HG03196 (cell line): ENCODE measurements around the gene ANKS3.

ENCODE experiments used
- ATAC-seq: cut with Tn5 transposase; IDR thresholded peaks from one replicate; pipeline ENCODE4 v1.9.1; 2021; ENCODE audit not compliant: unreplicated experiment

ANKS3 gene

GRCh38 chr16:4685776-4686496 is 48.1 kb downstream of the ANKS3 start:
- no peak for ATAC-seq

DNA sequence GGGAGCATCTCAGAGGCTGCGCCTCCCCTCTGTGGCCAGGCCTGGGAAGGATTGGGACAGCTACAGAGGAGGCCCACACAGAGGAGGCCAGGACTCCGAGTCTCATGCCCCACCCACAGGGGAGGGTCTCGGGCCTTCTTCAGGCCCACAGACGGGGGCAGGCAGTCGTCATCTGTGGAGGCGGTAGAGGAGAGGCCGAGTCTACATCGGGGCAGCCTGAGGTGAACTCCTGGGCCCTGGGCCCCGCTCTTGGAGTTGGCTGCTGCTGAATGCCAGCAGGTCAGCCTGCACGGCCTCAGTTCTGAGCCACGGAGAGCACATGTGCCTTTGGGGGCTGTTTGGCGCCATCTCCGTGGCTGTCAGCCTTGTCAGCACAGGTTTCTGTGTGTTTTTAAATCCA is 48.8 kb downstream of the ANKS3 start:
- ATAC-seq = no peak

DNA sequence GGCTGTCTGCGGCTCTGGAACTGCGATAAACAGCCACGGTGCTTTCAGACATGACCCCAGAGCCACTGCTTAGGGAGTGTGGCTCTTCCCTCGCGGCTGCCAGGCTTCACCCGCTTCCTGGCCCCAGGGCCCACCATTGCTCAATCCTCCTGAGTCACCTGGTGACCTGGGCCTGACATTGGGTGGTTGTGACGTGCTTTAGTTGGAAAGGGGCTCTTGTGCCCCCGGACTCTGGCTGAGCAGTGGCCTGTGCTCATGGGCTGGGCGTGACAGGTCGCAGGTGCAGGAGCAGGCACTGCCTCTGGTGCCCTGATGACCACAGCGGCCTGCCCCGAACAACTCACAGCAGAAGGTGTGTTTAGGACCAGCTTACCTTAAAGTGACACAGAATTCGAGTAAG is 49.3 kb downstream of the ANKS3 start:
- no peak for ATAC-seq

DNA sequence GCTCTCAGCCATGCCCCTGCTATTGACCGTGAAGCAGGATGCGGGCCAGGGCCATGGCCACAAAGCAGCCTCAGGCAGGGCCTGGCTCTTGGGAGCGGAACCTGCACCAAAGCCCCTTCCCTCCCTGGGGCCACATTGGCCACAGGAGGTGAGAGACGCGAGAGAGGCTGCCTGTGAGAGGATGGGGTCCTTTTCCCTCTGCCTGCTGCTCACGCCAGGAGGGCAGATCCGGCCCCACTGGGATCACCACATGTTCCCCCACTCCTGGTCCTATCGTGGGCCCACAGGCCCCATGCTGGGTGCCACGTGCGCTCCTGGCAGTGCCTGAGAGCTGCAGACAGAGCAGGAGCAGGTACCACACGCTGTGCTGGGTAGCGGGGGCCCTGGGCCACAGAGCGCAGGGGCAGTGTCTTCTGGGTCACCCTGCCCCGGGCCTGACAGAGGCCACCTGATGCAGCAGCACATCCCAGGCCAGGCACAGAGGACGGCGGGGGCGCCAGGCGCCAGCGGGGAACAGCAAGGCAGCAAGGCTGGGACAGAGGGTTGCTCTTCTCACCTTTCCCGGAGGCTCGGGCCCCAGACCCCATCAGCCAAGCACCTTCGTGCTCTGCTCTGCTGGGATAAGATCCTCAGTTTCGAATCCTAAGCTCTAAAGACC is 49.9 kb downstream of the ANKS3 start:
- no peak for ATAC-seq

DNA sequence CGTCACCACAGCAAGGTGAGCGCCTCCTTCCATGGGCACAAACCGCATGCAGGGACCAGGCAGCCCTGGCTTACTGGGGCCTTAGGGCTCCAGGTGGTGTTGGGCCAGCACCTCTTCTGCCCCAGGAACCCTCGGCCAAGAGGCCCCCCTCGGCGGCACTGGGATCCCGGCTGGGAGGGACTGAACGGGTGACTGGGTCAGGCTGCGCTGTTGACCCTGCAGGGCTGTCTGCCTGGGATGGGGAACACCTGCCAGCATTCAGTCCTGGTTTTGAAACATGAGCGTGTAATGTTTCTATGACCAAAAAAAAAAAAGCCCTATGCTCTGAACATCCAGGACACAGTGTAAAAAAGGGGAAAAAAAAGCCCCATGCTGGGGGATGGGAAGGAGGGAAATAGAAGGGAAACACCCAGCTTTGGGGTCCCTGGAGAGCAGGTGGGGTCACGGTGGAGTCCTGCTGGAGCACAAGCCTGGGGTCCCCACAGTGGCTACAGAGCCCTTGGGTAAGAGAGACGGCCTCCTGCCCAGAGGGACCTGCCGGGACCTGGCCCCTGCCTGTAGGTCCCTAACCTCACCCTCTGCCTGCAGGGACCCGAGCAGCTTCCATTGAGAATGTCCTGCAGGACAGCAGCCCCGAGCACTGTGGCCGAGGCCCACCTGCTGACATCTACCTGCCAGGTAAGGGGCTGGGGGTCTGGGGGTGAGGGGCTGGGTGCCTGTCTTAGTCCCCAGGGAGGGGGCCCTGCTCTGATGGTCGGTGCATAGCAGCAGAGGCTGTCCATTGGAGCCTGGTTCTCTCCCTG is 50.6 kb downstream of the ANKS3 start:
- no peak for ATAC-seq

- ATAC-seq = no peak
Measured at GRCh38 chr16:4682616-4683254, 51.3 kb downstream of the ANKS3 start.

DNA sequence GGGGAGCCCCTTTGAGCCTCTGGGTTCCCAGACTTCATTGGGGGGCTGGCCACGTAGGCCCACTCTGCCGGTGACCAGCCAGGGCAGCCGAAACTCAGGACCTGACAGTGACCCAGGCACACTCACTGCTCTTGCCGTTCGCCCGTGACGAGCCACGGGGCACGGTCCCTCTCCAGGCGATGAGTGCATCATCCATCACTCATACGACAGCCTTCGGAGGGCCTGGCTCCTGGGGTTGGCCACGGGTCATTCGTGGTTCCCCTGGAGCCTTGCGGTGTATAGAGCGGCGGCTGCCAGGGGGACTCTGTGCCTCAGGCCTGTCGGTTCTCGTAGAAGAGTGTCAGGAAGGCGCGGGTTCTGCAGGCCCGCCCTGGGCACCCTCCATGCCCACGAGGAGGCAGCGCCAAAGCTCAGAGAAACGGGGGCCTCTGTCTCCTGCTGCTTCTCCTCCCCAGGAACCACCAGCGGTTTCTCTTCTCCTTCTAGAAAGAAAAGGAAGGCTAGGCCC is 51.9 kb downstream of the ANKS3 start:
- no peak for ATAC-seq

GRCh38 chr16:4681471-4682083 is 52.5 kb downstream of the ANKS3 start:
- no peak for ATAC-seq

GRCh38 chr16:4680673-4681470 is 53.2 kb downstream of the ANKS3 start:
- ATAC-seq = no peak

DNA sequence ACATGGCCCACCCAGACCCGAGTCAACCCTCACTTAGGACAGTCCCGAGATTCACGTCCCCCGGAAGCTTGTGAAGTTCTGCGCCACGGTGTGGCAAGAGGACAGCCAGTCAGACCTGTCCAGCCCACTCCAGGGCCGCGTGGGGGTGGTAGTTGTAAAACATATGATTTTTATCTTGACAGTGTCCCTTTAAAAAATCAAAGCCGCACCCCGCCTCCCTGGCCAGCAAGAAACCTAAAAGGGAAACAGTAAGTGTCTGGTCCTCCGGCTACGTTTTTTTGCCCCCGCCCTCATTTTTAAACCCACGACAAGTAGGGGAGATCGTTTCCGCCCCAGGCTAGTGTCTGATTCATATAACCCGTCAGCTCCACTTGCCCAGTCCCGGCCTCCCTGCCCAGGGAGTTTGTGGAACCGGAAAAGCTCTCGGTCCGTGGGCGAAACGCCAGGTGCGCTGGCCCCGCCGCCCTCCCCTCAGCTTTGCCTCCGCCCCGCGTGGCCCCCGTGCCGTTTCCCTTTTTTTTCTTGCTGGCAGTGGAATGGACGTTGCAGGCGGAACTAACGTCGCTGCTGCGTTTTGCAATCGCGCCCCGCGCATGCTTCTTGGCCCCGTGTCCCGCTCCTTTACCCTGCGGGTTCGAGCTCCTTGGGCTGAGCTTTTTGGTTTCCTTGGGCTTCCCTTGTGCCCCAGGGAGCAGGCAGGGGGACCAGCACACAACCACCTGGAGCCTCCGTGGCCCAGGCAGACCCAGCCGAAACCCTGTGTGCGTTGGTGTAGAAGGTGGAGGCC is 54.0 kb downstream of the ANKS3 start:
- no peak for ATAC-seq

- no peak for ATAC-seq
Measured at GRCh38 chr16:4679156-4679849, 54.8 kb downstream of the ANKS3 start.

DNA sequence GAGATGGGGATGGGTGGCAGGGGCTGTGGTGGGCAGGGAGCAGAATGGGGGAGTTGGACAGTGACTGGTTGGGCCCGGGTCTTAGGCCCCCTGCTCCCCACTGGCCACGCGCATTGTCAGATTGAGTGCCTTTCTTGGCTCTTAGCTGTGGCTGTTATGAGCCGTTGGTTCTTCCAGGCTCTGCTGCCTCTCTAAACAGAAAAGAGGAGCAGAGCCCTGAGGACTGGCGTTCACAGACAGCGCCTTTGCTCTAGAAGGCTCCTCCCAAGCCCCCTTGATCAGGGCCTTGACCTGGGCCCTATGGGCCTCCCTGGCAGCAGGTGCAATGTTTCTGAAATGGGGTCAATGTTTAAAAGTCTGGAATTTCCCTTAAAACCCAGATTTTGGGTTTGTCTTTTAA is 55.5 kb downstream of the ANKS3 start:
- no peak for ATAC-seq

DNA sequence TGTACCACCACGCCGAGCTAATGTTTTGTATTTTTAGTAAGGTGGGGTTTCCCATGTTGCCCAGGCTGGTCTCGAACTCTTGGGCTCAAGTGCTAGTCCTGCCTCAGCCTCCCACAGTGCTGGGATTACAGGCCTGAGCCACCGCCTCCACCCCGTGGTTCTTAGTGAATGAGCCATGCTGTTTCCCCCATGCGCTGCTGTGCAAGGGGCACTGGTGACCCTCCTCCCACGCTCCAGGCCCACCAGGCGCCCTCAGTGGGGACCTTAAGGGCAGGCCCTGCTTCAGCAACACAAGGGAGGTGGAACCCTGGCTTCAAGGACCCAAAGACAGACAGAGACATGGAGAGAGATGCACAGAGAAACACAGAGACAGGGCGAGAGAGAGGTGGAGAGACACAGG is 56.1 kb downstream of the ANKS3 start:
- no peak for ATAC-seq

GRCh38 chr16:4677390-4677789 is 56.7 kb downstream of the ANKS3 start:
- no peak for ATAC-seq

DNA sequence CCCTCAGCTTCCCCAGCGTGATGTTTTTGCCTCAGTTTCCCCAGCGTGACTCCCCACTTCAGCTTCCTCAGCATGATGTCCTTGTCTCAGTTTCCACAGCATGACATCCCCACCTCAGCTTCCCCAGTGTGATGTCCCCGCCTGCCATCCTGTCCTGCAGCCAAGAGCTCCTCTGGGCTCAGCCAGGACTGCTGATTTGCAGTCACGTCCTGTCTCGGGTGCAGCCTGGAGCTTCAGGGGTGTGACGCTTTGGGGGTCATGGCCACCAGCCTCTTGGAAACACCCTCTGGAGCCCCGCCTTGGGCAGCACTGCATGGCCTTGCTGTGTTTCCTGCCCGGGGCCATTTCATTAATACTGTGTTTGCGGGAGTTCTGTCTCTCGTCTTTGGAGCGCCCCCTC is 57.2 kb downstream of the ANKS3 start:
- no peak for ATAC-seq

- ATAC-seq = no peak
Measured at GRCh38 chr16:4675864-4676786, 57.9 kb downstream of the ANKS3 start.

- ATAC-seq = no peak
Measured at GRCh38 chr16:4674926-4675530, 59.0 kb downstream of the ANKS3 start.
